ENCODE measurements around the gene PJA2. TPM values are rescaled to one million over a fixed set of nuclear protein-coding genes. Genes with fewer than 3 reads are reported as not detected.
A peak's percentile ranks its signal among the peaks of the same experiment; 100 is the strongest.

Gene PJA2
- total and polyA plus RNA-seq, 9 of the 15 experiments (the other 6 are each of a cell fraction or from before 2014, with no cell fraction given) = 25.1 to 82.1 (median 50.1) TPM

GRCh38 chr5:109349388-109349787 lies 60.4 kb downstream of the PJA2 start (continued):
- TF ChIP-seq MBD2 (IDR thresholded peaks at IDR 0.05; ENCODE audit: borderline replicate concordance, low read depth) = no peak
- no peak for TF ChIP-seq HNRNPK (IDR thresholded peaks at IDR 0.05; ENCODE audit: low read depth, low read length, poor library complexity, severe bottlenecking)
- TF ChIP-seq PRDM10 (IDR thresholded peaks at IDR 0.05; ENCODE audit: partially characterized antibody) = no peak

- Histone ChIP-seq H3K36me3 (ENCODE audit: control insufficient read depth, insufficient read depth, low read length) (peaks cover 61% of the 10 kb centered on the region), H3K9me1 (ENCODE audit: control insufficient read depth, insufficient read depth, low read length) (no peaks in the 10 kb centered on the region), H3K27me3 (ENCODE audit: control insufficient read depth in 2 of 2, insufficient read depth in 2 of 2, low read length in 2 of 2) (no peaks in the 10 kb centered on the region), H3K9ac (ENCODE audit: insufficient read depth in 1 of 2, low read depth in 2 of 2, low read length in 2 of 2) (no peak overlapping the region), H3K4me2 (ENCODE audit: insufficient read depth, low read length) (no peak overlapping the region), H3K4me1 (replicated peaks in 1 of 2; ENCODE audit: control insufficient read depth in 2 of 2, insufficient read depth in 2 of 2, low read length in 2 of 2) (no peaks in the 10 kb centered on the region), H3K9me3 (replicated peaks; ENCODE audit: control insufficient read depth, insufficient read depth, low read depth, low read length) (no peaks in the 10 kb centered on the region), H3K27ac (ENCODE audit: extremely low read depth, low read depth, low read length) (no peak overlapping the region), H3K79me2 (ENCODE audit: control insufficient read depth, insufficient read depth, low read length) (0 out of 3 replicates have a peak, but pooled peaks cover 3% of the 10 kb centered on the region), H3K4me3 (no peak overlapping the region), H4K20me1 (replicated peaks; ENCODE audit: control insufficient read depth, insufficient read depth, low read length) (no peaks in the 10 kb centered on the region; the same call in 1 of the 2 replicates), H2AFZ (ENCODE audit: low read depth, low read length) (no peak overlapping the region)
- no peak for DNase-seq (ENCODE audit: extremely low read depth in 1 of 4, low spot score in 3 of 4)
- in situ Hi-C loops (cut with MboI) (no loop called here), intact Hi-C loops (cut with micrococcal nuclease) (no loop called here)
- ChIA-PET CTCF (ENCODE audit: low intra/inter-chr PET ratio) (no interaction called here), POLR2A (interaction anchor here (2.0 kb wide), 1 partner anchor 9 kb away, joined by 4 read pairs; no protein-coding TSS in a partner anchor)
- FAIRE-seq = no peak
- peak; percentile 29; the same call in 1 of the 3 replicates for ATAC-seq
- no TSS peak for BruUV-seq (replicated peaks)
- TF ChIP-seq ZNF644 (tag; IDR thresholded peaks at IDR 0.05; ENCODE audit: low read depth) = no peak
- no peak for TF ChIP-seq HDAC1 (IDR thresholded peaks at IDR 0.05)
- no peak for TF ChIP-seq PCBP1 (IDR thresholded peaks at IDR 0.05; ENCODE audit: low read depth, low read length, poor library complexity, severe bottlenecking)
- no peak for TF ChIP-seq MYBL2 (IDR thresholded peaks at IDR 0.05; ENCODE audit: low read depth)
- no peak for TF ChIP-seq MYBL2 (CRISPR knock-in tag; IDR thresholded peaks at IDR 0.05; ENCODE audit: borderline replicate concordance)
- TF ChIP-seq KAT7 (CRISPR knock-in tag; IDR thresholded peaks at IDR 0.05; ENCODE audit: borderline replicate concordance) = no peak
- no peak for TF ChIP-seq TAL1 (IDR thresholded peaks at IDR 0.05)
- no peak for TF ChIP-seq HEY1 (CRISPR knock-in tag; IDR thresholded peaks at IDR 0.05; ENCODE audit: borderline replicate concordance)
- no peak for TF ChIP-seq ZNF655 (CRISPR knock-in tag; IDR thresholded peaks at IDR 0.05)
- no peak for TF ChIP-seq ZFX (CRISPR knock-in tag; IDR thresholded peaks at IDR 0.05)
- TF ChIP-seq ZNF165 (CRISPR knock-in tag; IDR thresholded peaks at IDR 0.05; ENCODE audit: borderline replicate concordance) = no peak
- TF ChIP-seq HLTF (IDR thresholded peaks at IDR 0.05) = no peak
- TF ChIP-seq, protein P1, sequence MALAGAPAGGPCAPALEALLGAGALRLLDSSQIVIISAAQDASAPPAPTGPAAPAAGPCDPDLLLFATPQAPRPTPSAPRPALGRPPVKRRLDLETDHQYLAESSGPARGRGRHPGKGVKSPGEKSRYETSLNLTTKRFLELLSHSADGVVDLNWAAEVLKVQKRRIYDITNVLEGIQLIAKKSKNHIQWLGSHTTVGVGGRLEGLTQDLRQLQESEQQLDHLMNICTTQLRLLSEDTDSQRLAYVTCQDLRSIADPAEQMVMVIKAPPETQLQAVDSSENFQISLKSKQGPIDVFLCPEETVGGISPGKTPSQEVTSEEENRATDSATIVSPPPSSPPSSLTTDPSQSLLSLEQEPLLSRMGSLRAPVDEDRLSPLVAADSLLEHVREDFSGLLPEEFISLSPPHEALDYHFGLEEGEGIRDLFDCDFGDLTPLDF (CRISPR knock-in tag; IDR thresholded peaks at IDR 0.05) = no peak
These were observed 62.4 kb downstream of the PJA2 start for GRCh38 chr5:109347252-109347888.
